Measurements from ENCODE around the gene ABCA7. TPM values are rescaled to one million over a fixed set of nuclear protein-coding genes. Genes with fewer than 3 reads are reported as not detected.

The ABCA7 gene
- total RNA-seq, 1 experiment from 2014 or later = 40.3 TPM

DNA sequence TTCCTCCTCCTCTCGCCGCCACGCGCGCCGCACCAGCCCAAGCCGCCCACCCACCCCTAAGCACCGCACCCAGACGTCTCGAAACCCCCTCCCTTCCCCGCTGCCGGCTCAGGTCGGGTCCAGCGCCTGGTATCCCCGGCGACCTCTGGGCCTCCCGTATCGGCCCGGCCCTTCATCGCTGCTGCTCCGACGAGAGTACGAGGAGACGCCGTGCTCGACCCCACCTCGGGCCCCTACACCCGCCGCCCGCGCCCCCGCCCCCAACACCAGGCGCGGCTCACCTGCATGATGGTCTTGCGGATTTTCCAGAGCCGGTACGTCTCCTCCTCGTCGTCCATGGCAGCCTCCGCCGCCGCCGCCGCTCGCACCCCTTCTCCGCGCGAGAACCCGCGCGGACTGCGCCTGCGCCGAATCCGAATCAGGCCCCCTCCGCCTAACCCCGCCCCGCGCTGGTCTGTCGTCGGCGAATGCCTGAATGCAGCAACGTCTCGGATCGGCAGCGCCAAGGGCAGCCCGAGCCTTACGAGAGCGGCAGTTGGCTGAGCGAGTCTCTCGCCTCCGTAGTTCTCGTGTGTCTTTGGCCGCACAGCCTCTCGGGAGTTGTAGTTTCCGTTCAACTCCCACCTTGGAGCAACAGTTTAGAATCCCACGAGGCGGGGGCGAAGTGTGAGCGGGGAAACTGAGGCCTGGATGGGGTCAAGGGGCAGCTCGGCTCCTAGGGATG lies 55.2 kb downstream of the ABCA7 start, which contains the start of gene POLR2E:
TSS of gene POLR2E (minus strand) at position 398 of the 724 bp plus-strand sequence. CDS start at position 338, 60 bp downstream.
- peaks cover 12% of the 10 kb centered on the region; the same call in 1 of the 2 replicates for H3K4me1 Mint-ChIP-seq
- CTCF ChIA-PET = interaction anchor here (1.0 to 2.1 kb wide), 2 partner anchors 9 to 18 kb away, joined by 4 to 6 read pairs; partner anchors contain the start of gene GPX4

More for the DNA sequence above, 55.2 kb downstream of the ABCA7 start, which contains the start of gene POLR2E:
- H3K9me3 Mint-ChIP-seq = no peaks in the 10 kb centered on the region
- peak; percentile 97 for DNase-seq (ENCODE audit: low spot score)
- TF ChIP-seq, protein P1, sequence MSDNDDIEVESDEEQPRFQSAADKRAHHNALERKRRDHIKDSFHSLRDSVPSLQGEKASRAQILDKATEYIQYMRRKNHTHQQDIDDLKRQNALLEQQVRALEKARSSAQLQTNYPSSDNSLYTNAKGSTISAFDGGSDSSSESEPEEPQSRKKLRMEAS (CRISPR knock-in tag; IDR thresholded peaks at IDR 0.05) = peak; percentile 74
- TF ChIP-seq MXD4 (CRISPR knock-in tag; IDR thresholded peaks at IDR 0.05; ENCODE audit: borderline replicate concordance) = no peak
- TF ChIP-seq, protein P2, sequence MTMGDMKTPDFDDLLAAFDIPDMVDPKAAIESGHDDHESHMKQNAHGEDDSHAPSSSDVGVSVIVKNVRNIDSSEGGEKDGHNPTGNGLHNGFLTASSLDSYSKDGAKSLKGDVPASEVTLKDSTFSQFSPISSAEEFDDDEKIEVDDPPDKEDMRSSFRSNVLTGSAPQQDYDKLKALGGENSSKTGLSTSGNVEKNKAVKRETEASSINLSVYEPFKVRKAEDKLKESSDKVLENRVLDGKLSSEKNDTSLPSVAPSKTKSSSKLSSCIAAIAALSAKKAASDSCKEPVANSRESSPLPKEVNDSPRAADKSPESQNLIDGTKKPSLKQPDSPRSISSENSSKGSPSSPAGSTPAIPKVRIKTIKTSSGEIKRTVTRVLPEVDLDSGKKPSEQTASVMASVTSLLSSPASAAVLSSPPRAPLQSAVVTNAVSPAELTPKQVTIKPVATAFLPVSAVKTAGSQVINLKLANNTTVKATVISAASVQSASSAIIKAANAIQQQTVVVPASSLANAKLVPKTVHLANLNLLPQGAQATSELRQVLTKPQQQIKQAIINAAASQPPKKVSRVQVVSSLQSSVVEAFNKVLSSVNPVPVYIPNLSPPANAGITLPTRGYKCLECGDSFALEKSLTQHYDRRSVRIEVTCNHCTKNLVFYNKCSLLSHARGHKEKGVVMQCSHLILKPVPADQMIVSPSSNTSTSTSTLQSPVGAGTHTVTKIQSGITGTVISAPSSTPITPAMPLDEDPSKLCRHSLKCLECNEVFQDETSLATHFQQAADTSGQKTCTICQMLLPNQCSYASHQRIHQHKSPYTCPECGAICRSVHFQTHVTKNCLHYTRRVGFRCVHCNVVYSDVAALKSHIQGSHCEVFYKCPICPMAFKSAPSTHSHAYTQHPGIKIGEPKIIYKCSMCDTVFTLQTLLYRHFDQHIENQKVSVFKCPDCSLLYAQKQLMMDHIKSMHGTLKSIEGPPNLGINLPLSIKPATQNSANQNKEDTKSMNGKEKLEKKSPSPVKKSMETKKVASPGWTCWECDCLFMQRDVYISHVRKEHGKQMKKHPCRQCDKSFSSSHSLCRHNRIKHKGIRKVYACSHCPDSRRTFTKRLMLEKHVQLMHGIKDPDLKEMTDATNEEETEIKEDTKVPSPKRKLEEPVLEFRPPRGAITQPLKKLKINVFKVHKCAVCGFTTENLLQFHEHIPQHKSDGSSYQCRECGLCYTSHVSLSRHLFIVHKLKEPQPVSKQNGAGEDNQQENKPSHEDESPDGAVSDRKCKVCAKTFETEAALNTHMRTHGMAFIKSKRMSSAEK (CRISPR knock-in tag; IDR thresholded peaks at IDR 0.05; ENCODE audit: borderline replicate concordance) = no peak
- peak; percentile 87 for TF ChIP-seq SP1 (CRISPR knock-in tag; conservative IDR thresholded peaks at IDR 0.05)
- TF ChIP-seq, protein P3, sequence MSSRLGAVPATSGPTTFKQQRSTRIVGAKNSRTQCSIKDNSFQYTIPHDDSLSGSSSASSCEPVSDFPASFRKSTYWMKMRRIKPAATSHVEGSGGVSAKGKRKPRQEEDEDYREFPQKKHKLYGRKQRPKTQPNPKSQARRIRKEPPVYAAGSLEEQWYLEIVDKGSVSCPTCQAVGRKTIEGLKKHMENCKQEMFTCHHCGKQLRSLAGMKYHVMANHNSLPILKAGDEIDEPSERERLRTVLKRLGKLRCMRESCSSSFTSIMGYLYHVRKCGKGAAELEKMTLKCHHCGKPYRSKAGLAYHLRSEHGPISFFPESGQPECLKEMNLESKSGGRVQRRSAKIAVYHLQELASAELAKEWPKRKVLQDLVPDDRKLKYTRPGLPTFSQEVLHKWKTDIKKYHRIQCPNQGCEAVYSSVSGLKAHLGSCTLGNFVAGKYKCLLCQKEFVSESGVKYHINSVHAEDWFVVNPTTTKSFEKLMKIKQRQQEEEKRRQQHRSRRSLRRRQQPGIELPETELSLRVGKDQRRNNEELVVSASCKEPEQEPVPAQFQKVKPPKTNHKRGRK (CRISPR knock-in tag; IDR thresholded peaks at IDR 0.05; ENCODE audit: borderline replicate concordance) = 0 out of 2 replicates have a peak, but pooled peaks have one; percentile 12
- peak; percentile 26; the same call in 1 of the 2 replicates for TF ChIP-seq SMAD3 (CRISPR knock-in tag; IDR thresholded peaks at IDR 0.05; ENCODE audit: borderline replicate concordance)
- TF ChIP-seq FOXK1 (CRISPR knock-in tag; IDR thresholded peaks at IDR 0.05) = peak; percentile 72; the same call in 1 of the 2 replicates
- TF ChIP-seq, protein P4, sequence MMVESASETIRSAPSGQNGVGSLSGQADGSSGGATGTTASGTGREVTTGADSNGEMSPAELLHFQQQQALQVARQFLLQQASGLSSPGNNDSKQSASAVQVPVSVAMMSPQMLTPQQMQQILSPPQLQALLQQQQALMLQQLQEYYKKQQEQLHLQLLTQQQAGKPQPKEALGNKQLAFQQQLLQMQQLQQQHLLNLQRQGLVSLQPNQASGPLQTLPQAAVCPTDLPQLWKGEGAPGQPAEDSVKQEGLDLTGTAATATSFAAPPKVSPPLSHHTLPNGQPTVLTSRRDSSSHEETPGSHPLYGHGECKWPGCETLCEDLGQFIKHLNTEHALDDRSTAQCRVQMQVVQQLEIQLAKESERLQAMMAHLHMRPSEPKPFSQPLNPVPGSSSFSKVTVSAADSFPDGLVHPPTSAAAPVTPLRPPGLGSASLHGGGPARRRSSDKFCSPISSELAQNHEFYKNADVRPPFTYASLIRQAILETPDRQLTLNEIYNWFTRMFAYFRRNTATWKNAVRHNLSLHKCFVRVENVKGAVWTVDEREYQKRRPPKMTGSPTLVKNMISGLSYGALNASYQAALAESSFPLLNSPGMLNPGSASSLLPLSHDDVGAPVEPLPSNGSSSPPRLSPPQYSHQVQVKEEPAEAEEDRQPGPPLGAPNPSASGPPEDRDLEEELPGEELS (CRISPR knock-in tag; IDR thresholded peaks at IDR 0.05) = peak; percentile 67
- TF ChIP-seq GABPB1 (CRISPR knock-in tag; IDR thresholded peaks at IDR 0.05) = peak; percentile 60
- TF ChIP-seq, protein P5, sequence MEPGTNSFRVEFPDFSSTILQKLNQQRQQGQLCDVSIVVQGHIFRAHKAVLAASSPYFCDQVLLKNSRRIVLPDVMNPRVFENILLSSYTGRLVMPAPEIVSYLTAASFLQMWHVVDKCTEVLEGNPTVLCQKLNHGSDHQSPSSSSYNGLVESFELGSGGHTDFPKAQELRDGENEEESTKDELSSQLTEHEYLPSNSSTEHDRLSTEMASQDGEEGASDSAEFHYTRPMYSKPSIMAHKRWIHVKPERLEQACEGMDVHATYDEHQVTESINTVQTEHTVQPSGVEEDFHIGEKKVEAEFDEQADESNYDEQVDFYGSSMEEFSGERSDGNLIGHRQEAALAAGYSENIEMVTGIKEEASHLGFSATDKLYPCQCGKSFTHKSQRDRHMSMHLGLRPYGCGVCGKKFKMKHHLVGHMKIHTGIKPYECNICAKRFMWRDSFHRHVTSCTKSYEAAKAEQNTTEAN (CRISPR knock-in tag; IDR thresholded peaks at IDR 0.05) = no peak
- TF ChIP-seq SOX15 (CRISPR knock-in tag; IDR thresholded peaks at IDR 0.05) = no peak
- TF ChIP-seq, protein P6, sequence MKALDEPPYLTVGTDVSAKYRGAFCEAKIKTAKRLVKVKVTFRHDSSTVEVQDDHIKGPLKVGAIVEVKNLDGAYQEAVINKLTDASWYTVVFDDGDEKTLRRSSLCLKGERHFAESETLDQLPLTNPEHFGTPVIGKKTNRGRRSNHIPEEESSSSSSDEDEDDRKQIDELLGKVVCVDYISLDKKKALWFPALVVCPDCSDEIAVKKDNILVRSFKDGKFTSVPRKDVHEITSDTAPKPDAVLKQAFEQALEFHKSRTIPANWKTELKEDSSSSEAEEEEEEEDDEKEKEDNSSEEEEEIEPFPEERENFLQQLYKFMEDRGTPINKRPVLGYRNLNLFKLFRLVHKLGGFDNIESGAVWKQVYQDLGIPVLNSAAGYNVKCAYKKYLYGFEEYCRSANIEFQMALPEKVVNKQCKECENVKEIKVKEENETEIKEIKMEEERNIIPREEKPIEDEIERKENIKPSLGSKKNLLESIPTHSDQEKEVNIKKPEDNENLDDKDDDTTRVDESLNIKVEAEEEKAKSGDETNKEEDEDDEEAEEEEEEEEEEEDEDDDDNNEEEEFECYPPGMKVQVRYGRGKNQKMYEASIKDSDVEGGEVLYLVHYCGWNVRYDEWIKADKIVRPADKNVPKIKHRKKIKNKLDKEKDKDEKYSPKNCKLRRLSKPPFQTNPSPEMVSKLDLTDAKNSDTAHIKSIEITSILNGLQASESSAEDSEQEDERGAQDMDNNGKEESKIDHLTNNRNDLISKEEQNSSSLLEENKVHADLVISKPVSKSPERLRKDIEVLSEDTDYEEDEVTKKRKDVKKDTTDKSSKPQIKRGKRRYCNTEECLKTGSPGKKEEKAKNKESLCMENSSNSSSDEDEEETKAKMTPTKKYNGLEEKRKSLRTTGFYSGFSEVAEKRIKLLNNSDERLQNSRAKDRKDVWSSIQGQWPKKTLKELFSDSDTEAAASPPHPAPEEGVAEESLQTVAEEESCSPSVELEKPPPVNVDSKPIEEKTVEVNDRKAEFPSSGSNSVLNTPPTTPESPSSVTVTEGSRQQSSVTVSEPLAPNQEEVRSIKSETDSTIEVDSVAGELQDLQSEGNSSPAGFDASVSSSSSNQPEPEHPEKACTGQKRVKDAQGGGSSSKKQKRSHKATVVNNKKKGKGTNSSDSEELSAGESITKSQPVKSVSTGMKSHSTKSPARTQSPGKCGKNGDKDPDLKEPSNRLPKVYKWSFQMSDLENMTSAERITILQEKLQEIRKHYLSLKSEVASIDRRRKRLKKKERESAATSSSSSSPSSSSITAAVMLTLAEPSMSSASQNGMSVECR (CRISPR knock-in tag; IDR thresholded peaks at IDR 0.05; ENCODE audit: borderline replicate concordance) = peak; percentile 38; the same call in 1 of the 2 replicates
- no peak for TF ChIP-seq NR2C2 (CRISPR knock-in tag; IDR thresholded peaks at IDR 0.05)
- peak; percentile 98 for ATAC-seq
- POLR2A ChIA-PET = interaction anchor here (1.0 kb wide), 1 partner anchor 9 kb away, joined by 4 read pairs; no protein-coding TSS in a partner anchor
- peak within 1 kb of the TSS; percentile 84 for H3K4me3 Mint-ChIP-seq
- peak within 1 kb of the TSS; percentile 90; the same call in 1 of the 2 replicates for H3K27ac Mint-ChIP-seq
- H3K27me3 Mint-ChIP-seq (ENCODE audit: low read depth) = no peaks in the 10 kb centered on the region
- H3K36me3 Mint-ChIP-seq = peaks cover 3% of the 10 kb centered on the region; the same call in 1 of the 2 replicates
